ENCODE data around the gene ERI3. TPM values are rescaled to one million over a fixed set of nuclear protein-coding genes. Genes with fewer than 3 reads are reported as not detected.

The ERI3 gene
- total and polyA plus RNA-seq, 7 donors: 50.4 to 96.8 (median 59.5) TPM

GRCh38 chr1:44361478-44361877, 6.4 kb upstream of the ERI3 start:
- H3K27ac ChIP-seq: no peak overlapping the region
- H3K9me3 ChIP-seq: no peaks in the 10 kb centered on the region
- WGBS, 3 donors: 68 to 70% (median 70%) methylated on average over 4 of the region's 4 CpGs
- H3K36me3 ChIP-seq (ENCODE audit: insufficient read depth in 1 of 2, low read depth in 1 of 2): no peaks in the 10 kb centered on the region
- H3K4me3 ChIP-seq: no peak overlapping the region
- H3K27me3 ChIP-seq (ENCODE audit: insufficient read depth in 3 of 3, low read length in 2 of 3): no peaks in the 10 kb centered on the region
- no peak for TF ChIP-seq CTCF (IDR thresholded peaks at IDR 0.05)
- intact Hi-C loops (cut with DNase I): no loop called here
- no peak for ATAC-seq
- no peaks in the 10 kb centered on the region for H3K4me1 ChIP-seq
- DNase-seq: no peak

- H3K9me3 ChIP-seq: no peaks in the 10 kb centered on the region
- no peak for TF ChIP-seq CTCF (IDR thresholded peaks at IDR 0.05)
- no peaks in the 10 kb centered on the region for H3K27me3 ChIP-seq (ENCODE audit: insufficient read depth in 3 of 3, low read length in 2 of 3)
- H3K27ac ChIP-seq: no peak overlapping the region
- intact Hi-C loops (cut with DNase I): no loop called here
- H3K4me1 ChIP-seq: peaks cover under 1% of the 10 kb centered on the region
- no peak overlapping the region for H3K4me3 ChIP-seq
- H3K36me3 ChIP-seq (ENCODE audit: insufficient read depth in 1 of 2, low read depth in 1 of 2): no peaks in the 10 kb centered on the region
- DNase-seq: no peak
- ATAC-seq: no peak
- 57 to 61% (median 58%) methylated on average over 6 of the region's 6 CpGs for WGBS, 3 donors
Measured at GRCh38 chr1:44359234-44359935, 4.3 kb upstream of the ERI3 start.

- Histone ChIP-seq H3K27me3 (ENCODE audit: insufficient read depth in 3 of 3, low read length in 2 of 3) (no peaks in the 10 kb centered on the region), H3K4me3 (no peak overlapping the region), H3K36me3 (ENCODE audit: insufficient read depth in 1 of 2, low read depth in 1 of 2) (no peaks in the 10 kb centered on the region), H3K27ac (no peak overlapping the region), H3K4me1 (peaks cover 16% of the 10 kb centered on the region), H3K9me3 (no peaks in the 10 kb centered on the region)
- DNase-seq (no peak), ATAC-seq (no peak)
- 57 to 59% (median 57%) methylated on average over 4 of the region's 4 CpGs for WGBS, 3 donors
- intact Hi-C loops (cut with DNase I): no loop called here
- TF ChIP-seq CTCF (IDR thresholded peaks at IDR 0.05): no peak
Measured at GRCh38 chr1:44357710-44358109, 2.7 kb upstream of the ERI3 start.

GRCh38 chr1:44355582-44356305, 687 bp upstream of the ERI3 start:
- Histone ChIP-seq H3K36me3 (ENCODE audit: insufficient read depth in 1 of 2, low read depth in 1 of 2) (no peaks in the 10 kb centered on the region), H3K9me3 (no peaks in the 10 kb centered on the region), H3K4me3 (peak overlapping the region; percentile 85), H3K27me3 (ENCODE audit: insufficient read depth in 3 of 3, low read length in 2 of 3) (no peaks in the 10 kb centered on the region), H3K4me1 (peaks cover 23% of the 10 kb centered on the region), H3K27ac (peak overlapping the region; percentile 79)
- 69 to 76% (median 75%) methylated on average over 12 of the region's 12 CpGs for WGBS, 3 donors
- TF ChIP-seq CTCF (IDR thresholded peaks at IDR 0.05): no peak
- intact Hi-C loops (cut with DNase I): no loop called here
- ATAC-seq (no peak), DNase-seq (no peak)

Data from psoas muscle (tissue), 8 donors.